SK-N-SH (cell line): ENCODE data around the gene NLRP1. TPM values are rescaled to one million over a fixed set of nuclear protein-coding genes. Genes with fewer than 3 reads are reported as not detected.
A peak's percentile ranks its signal among the peaks of the same experiment; 100 is the strongest.

Experiments
- CTCF ChIA-PET: fragments of 300-600, 350-600 bp; formaldehyde crosslinking; extraction: SDS; loops from one replicate; lab custom pipeline; 2021; lab: Yijun Ruan, JAX
- POLR2A ChIA-PET: fragments of 350-600 bp; sonication (Branson Sonifier 250); formaldehyde crosslinking; extraction: SDS; loops from one replicate; lab custom pipeline; 2020; ENCODE audit warnings: antibody characterized with exemption, inconsistent platforms; lab: Yijun Ruan, JAX
- DNase-seq: peaks from one replicate; pipeline ENCODE4 v3.0.0; 2012
- H2AFZ ChIP-seq: fragments of 200-600 bp; sonication (generic); 2 replicates; pipeline ENCODE4 v1.8.1; 2016; ENCODE audit warnings: antibody characterized with exemption, mild to moderate bottlenecking, low read depth
- H3F3A ChIP-seq: fragments of 200-600 bp; sonication (generic); replicated peaks from 2 replicates; pipeline ENCODE3; 2016; ENCODE audit warnings: antibody characterized with exemption, mild to moderate bottlenecking; ENCODE audit not compliant: insufficient read depth
- H3K27ac ChIP-seq, 2 experiments: fragments of 200-500 bp in 1 of 2; fragments of 200-600 bp in 1 of 2; sonication (Bioruptor generic) in 1 of 2; sonication (generic), shearing (Covaris generic) in 1 of 2; 2 replicates each; pipeline versions ENCODE4 v1.5.1 to v1.6.1; 2014 to 2016; ENCODE audit warnings: low read depth in 2 of 2, inconsistent platforms in 1 of 2, low read length in 1 of 2, mild to moderate bottlenecking in 1 of 2, mixed read lengths in 1 of 2
- H3K27me3 ChIP-seq: fragments of 200-600 bp; sonication (generic), shearing (Covaris generic); 2 replicates; pipeline ENCODE4 v1.6.1; 2016; ENCODE audit warnings: mixed run types; ENCODE audit not compliant: insufficient read depth
- H3K36me3 ChIP-seq, 2 experiments: fragments of 200-500 bp in 1 of 2; fragments of 200-600 bp in 1 of 2; sonication (Bioruptor generic) in 1 of 2; sonication (generic) in 1 of 2; replicated peaks in 1 of 2; 2 replicates each; pipeline versions ENCODE3 to v1.5.1; 2014 to 2016; ENCODE audit warnings: low read length in 1 of 2, mild to moderate bottlenecking in 1 of 2; ENCODE audit not compliant: insufficient read depth in 2 of 2, control insufficient read depth in 1 of 2
- H3K4me1 ChIP-seq, 2 experiments: fragments of 200-500 bp in 1 of 2; fragments of 200-600 bp in 1 of 2; sonication (Bioruptor generic) in 1 of 2; sonication (generic), shearing (Covaris generic) in 1 of 2; 2 replicates each; pipeline versions ENCODE4 v1.5.1 to v1.6.1; 2014 to 2016; ENCODE audit warnings: low read depth in 1 of 2, low read length in 1 of 2, mixed run types in 1 of 2; ENCODE audit not compliant: insufficient read depth in 2 of 2, control insufficient read depth in 1 of 2
- H3K4me2 ChIP-seq: fragments of 200-600 bp; sonication (generic), shearing (Covaris generic); 2 replicates; pipeline ENCODE4 v1.6.1; 2017; ENCODE audit warnings: mixed run types
- H3K4me3 ChIP-seq, 2 experiments: fragments of 200-500 bp in 1 of 2; fragments of 200-600 bp in 1 of 2; sonication (Bioruptor generic) in 1 of 2; sonication (generic), shearing (Covaris generic) in 1 of 2; 2 replicates each; pipeline versions ENCODE4 v1.5.1 to v1.8.1; 2014 to 2016; ENCODE audit warnings: low read depth in 2 of 2, inconsistent platforms in 1 of 2, low read length in 1 of 2, mild to moderate bottlenecking in 1 of 2, mixed read lengths in 1 of 2, moderate library complexity in 1 of 2
- H3K79me2 ChIP-seq: fragments of 200-600 bp; sonication (generic); 2 replicates; pipeline ENCODE4 v1.8.1; 2017; ENCODE audit warnings: mild to moderate bottlenecking; ENCODE audit not compliant: insufficient read depth
- H3K9ac ChIP-seq: fragments of 200-600 bp; sonication (generic); 2 replicates; pipeline ENCODE4 v1.6.1; 2017; ENCODE audit warnings: mixed run types
- H3K9me2 ChIP-seq: fragments of 200-600 bp; sonication (generic); 2 replicates; pipeline ENCODE4 v1.6.1; 2017; ENCODE audit warnings: mixed run types
- H3K9me3 ChIP-seq: fragments of 200-600 bp; sonication (generic); 2 replicates; pipeline ENCODE4 v1.6.1; 2017; ENCODE audit warnings: mixed run types, mild to moderate bottlenecking, moderate library complexity
- H4K20me1 ChIP-seq: fragments of 200-600 bp; sonication (generic); 2 replicates; pipeline ENCODE4 v1.6.1; 2017; ENCODE audit warnings: mild to moderate bottlenecking, mixed run types; ENCODE audit not compliant: insufficient read depth
- ELF1 ChIP-seq: IDR thresholded peaks from 2 replicates; pipeline ENCODE4 v1.4.0; 2012
- EZH2phosphoT487 ChIP-seq: fragments of 200-600 bp; sonication (generic); IDR thresholded peaks from 2 replicates; pipeline ENCODE4 v1.6.1; 2017; ENCODE audit warnings: low read depth, mixed run types, mild to moderate bottlenecking, antibody characterized with exemption, moderate library complexity, borderline replicate concordance
- FOSL2 ChIP-seq: IDR thresholded peaks from 2 replicates; pipeline ENCODE4 v1.4.0; 2012; ENCODE audit warnings: low read depth, mild to moderate bottlenecking, moderate library complexity, borderline replicate concordance
- FOXM1 ChIP-seq: IDR thresholded peaks from 2 replicates; pipeline ENCODE4 v1.4.0; 2012; ENCODE audit warnings: low read depth, mild to moderate bottlenecking
- GATA2 ChIP-seq: sonication (generic); formaldehyde crosslinking; IDR thresholded peaks from 2 replicates; pipeline ENCODE4 v1.5.0; 2020; ENCODE audit warnings: mild to moderate bottlenecking, missing genetic modification reagents
- JUND ChIP-seq: IDR thresholded peaks from 2 replicates; pipeline ENCODE4 v1.4.0; 2012
- MXI1 ChIP-seq: IDR thresholded peaks from 2 replicates; pipeline ENCODE4 v1.6.1; 2012; ENCODE audit warnings: mild to moderate bottlenecking, low read depth, low read length, improper control_type of control experiment
- NRF1 ChIP-seq: IDR thresholded peaks from 2 replicates; pipeline ENCODE4 v1.6.1; 2012; ENCODE audit warnings: low read depth, mild to moderate bottlenecking, low read length
- POLR2AphosphoS5 ChIP-seq: IDR thresholded peaks from 2 replicates; pipeline ENCODE4 v1.6.1; 2012; ENCODE audit warnings: low read depth, low read length
- SIN3A ChIP-seq: IDR thresholded peaks from 2 replicates; pipeline ENCODE4 v1.6.1; 2012; ENCODE audit warnings: low read depth, mild to moderate bottlenecking, low read length, moderate library complexity, borderline replicate concordance
- TAF1 ChIP-seq: IDR thresholded peaks from 2 replicates; pipeline ENCODE4 v1.6.1; 2012; ENCODE audit warnings: low read depth, mild to moderate bottlenecking, low read length, moderate library complexity, borderline replicate concordance
- TCF12 ChIP-seq: IDR thresholded peaks from 2 replicates; pipeline ENCODE4 v1.4.0; 2012
- TEAD4 ChIP-seq: IDR thresholded peaks from 2 replicates; pipeline ENCODE4 v1.4.0; 2012; ENCODE audit warnings: mild to moderate bottlenecking, borderline replicate concordance; ENCODE audit not compliant: insufficient read depth
- WGBS: methylation state at CpG from one replicate; pipeline ENCODE4 v1.1.6; 2017; ENCODE audit warnings: low lambda C conversion rate; 5-methylcytosine and 5-hydroxymethylcytosine counted together
- polyA plus RNA-seq, 3 experiments: library from polyadenylated mRNA; depleted of rRNA; stranded (reverse); fragments of >200 nt; gene quantifications; 2 replicates each; pipeline ENCODE4 v1.2.3, GENCODE V29; 2012
- TF ChIP-seq, protein P1 (sequence below): IDR thresholded peaks from 2 replicates; pipeline ENCODE4 v1.4.0; 2012; ENCODE audit warnings: low read depth, borderline replicate concordance
- TF ChIP-seq, protein P2 (sequence below): fragments of 150-350 bp; IDR thresholded peaks from 2 replicates; pipeline ENCODE4 v1.6.1; 2016; ENCODE audit warnings: mild to moderate bottlenecking, low read depth, low read length
- TF ChIP-seq, protein P3 (sequence below): IDR thresholded peaks from 2 replicates; pipeline ENCODE4 v1.4.0; 2012; ENCODE audit warnings: low read depth
- TF ChIP-seq, protein P4 (sequence below): IDR thresholded peaks from 2 replicates; pipeline ENCODE4 v1.4.0; 2012; ENCODE audit warnings: low read depth, borderline replicate concordance
- TF ChIP-seq, protein P5 (sequence below): IDR thresholded peaks from 2 replicates; pipeline ENCODE4 v1.6.1; 2012; ENCODE audit warnings: mild to moderate bottlenecking, low read depth, low read length, moderate library complexity

NLRP1 gene
- polyA plus RNA-seq, 1 of the 3 experiments (the other 2 are of a cell fraction): 51.4 TPM

DNA sequence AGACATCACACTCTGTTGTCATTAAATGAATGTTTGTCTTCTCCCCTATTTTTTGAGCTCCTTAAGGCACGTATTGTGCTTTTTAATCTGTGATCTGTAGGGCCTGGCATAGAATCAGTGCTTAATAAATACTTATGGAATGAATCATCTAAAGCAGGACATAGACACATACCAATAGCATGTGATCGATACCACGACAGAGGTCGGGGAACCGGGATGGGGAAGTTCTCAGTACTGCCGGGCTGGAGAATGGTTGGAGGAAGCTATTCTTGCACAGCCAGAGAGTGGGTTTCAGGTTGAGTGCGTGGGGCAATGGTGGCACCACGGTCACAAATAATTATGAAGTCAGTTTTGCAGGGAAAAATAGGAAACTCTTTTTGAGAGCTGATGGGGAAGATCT lies 26.8 kb downstream of the NLRP1 start:
- H3K9ac ChIP-seq: no peak overlapping the region
- TF ChIP-seq TCF12 (0 out of 2 replicates have a peak, but pooled peaks have one; percentile 5), JUND (peak; percentile 16; the same call in 1 of the 2 replicates), TEAD4 (0 out of 2 replicates have a peak, but pooled peaks have one; percentile 27), FOSL2 (peak; percentile 24; the same call in 1 of the 2 replicates)
- TF ChIP-seq, protein P1, sequence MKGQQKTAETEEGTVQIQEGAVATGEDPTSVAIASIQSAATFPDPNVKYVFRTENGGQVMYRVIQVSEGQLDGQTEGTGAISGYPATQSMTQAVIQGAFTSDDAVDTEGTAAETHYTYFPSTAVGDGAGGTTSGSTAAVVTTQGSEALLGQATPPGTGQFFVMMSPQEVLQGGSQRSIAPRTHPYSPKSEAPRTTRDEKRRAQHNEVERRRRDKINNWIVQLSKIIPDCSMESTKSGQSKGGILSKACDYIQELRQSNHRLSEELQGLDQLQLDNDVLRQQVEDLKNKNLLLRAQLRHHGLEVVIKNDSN: no peak
- H3K4me1 ChIP-seq: no peaks in the 10 kb centered on the region
- no peak overlapping the region for H3K4me3 ChIP-seq
- H3F3A ChIP-seq: no peaks in the 10 kb centered on the region
- no peak overlapping the region for H2AFZ ChIP-seq
- no peak overlapping the region; the same call in 1 of the 2 replicates for H3K4me2 ChIP-seq
- DNase-seq: no peak
- ChIA-PET CTCF (interaction anchor here (1.4 kb wide), 1 partner anchor 30 kb away, joined by 7 read pairs; no protein-coding TSS in a partner anchor), POLR2A (no interaction called here)
- peak overlapping the region in 1 of 2 experiments; percentile 51; a peak in 2 of 4 replicates for H3K27ac ChIP-seq
- H3K27me3 ChIP-seq: no peaks in the 10 kb centered on the region
- H4K20me1 ChIP-seq: no peaks in the 10 kb centered on the region
- 40% methylated on average over 8 of the region's 8 CpGs for WGBS
- no peaks in the 10 kb centered on the region for H3K9me3 ChIP-seq
- no peaks in the 10 kb centered on the region for H3K9me2 ChIP-seq
- peaks cover 0 to 16% of the 10 kb centered on the region in 2 experiments for H3K36me3 ChIP-seq
- H3K79me2 ChIP-seq: peaks cover 6% of the 10 kb centered on the region; the same call in 1 of the 2 replicates

DNA sequence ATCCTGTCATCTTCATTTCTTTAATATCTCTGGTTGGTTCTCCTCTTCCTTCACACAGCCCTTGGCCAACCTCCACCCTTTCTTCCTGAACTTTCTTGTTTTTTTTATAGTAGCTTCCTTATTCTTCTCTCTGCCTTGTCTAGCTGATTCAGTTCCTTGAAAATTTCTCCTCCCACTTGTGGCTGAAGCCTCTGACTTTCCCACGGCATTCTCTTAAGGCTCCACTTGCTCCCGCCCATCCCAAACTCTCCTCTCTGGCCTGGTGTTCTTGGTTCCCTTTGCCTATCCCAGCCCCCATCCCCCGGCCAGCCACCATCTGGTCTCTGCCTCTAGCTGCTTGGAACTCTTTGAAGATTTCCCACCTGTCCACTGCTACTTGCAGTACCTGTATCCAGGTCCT lies 29.1 kb downstream of the NLRP1 start:
- Histone ChIP-seq H3K36me3 (peaks cover 0 to 36% of the 10 kb centered on the region in 2 experiments), H3K27me3 (no peaks in the 10 kb centered on the region), H3F3A (no peaks in the 10 kb centered on the region), H2AFZ (no peak overlapping the region), H3K4me1 (no peaks in the 10 kb centered on the region), H3K9ac (no peak overlapping the region), H4K20me1 (no peaks in the 10 kb centered on the region), H3K9me2 (no peaks in the 10 kb centered on the region), H3K4me2 (no peak overlapping the region), H3K27ac (no peak overlapping the region), H3K79me2 (peaks cover 5% of the 10 kb centered on the region; the same call in 1 of the 2 replicates), H3K4me3 (no peak overlapping the region), H3K9me3 (no peaks in the 10 kb centered on the region)
- no peak for TF ChIP-seq FOXM1
- no peak for TF ChIP-seq GATA2
- no peak for TF ChIP-seq EZH2phosphoT487
- no peak for TF ChIP-seq NRF1
- TF ChIP-seq, protein P2, sequence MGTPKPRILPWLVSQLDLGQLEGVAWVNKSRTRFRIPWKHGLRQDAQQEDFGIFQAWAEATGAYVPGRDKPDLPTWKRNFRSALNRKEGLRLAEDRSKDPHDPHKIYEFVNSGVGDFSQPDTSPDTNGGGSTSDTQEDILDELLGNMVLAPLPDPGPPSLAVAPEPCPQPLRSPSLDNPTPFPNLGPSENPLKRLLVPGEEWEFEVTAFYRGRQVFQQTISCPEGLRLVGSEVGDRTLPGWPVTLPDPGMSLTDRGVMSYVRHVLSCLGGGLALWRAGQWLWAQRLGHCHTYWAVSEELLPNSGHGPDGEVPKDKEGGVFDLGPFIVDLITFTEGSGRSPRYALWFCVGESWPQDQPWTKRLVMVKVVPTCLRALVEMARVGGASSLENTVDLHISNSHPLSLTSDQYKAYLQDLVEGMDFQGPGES: no peak
- TF ChIP-seq FOSL2: no peak
- TF ChIP-seq, protein P3, sequence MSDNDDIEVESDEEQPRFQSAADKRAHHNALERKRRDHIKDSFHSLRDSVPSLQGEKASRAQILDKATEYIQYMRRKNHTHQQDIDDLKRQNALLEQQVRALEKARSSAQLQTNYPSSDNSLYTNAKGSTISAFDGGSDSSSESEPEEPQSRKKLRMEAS: no peak
- TF ChIP-seq, protein P1: no peak
- no peak for TF ChIP-seq POLR2AphosphoS5
- TF ChIP-seq JUND: no peak
- TF ChIP-seq ELF1: no peak
- no peak for TF ChIP-seq TAF1
- TF ChIP-seq SIN3A: no peak
- TF ChIP-seq MXI1: no peak
- TF ChIP-seq, protein P4, sequence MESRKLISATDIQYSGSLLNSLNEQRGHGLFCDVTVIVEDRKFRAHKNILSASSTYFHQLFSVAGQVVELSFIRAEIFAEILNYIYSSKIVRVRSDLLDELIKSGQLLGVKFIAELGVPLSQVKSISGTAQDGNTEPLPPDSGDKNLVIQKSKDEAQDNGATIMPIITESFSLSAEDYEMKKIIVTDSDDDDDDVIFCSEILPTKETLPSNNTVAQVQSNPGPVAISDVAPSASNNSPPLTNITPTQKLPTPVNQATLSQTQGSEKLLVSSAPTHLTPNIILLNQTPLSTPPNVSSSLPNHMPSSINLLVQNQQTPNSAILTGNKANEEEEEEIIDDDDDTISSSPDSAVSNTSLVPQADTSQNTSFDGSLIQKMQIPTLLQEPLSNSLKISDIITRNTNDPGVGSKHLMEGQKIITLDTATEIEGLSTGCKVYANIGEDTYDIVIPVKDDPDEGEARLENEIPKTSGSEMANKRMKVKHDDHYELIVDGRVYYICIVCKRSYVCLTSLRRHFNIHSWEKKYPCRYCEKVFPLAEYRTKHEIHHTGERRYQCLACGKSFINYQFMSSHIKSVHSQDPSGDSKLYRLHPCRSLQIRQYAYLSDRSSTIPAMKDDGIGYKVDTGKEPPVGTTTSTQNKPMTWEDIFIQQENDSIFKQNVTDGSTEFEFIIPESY: no peak
- TF ChIP-seq, protein P5, sequence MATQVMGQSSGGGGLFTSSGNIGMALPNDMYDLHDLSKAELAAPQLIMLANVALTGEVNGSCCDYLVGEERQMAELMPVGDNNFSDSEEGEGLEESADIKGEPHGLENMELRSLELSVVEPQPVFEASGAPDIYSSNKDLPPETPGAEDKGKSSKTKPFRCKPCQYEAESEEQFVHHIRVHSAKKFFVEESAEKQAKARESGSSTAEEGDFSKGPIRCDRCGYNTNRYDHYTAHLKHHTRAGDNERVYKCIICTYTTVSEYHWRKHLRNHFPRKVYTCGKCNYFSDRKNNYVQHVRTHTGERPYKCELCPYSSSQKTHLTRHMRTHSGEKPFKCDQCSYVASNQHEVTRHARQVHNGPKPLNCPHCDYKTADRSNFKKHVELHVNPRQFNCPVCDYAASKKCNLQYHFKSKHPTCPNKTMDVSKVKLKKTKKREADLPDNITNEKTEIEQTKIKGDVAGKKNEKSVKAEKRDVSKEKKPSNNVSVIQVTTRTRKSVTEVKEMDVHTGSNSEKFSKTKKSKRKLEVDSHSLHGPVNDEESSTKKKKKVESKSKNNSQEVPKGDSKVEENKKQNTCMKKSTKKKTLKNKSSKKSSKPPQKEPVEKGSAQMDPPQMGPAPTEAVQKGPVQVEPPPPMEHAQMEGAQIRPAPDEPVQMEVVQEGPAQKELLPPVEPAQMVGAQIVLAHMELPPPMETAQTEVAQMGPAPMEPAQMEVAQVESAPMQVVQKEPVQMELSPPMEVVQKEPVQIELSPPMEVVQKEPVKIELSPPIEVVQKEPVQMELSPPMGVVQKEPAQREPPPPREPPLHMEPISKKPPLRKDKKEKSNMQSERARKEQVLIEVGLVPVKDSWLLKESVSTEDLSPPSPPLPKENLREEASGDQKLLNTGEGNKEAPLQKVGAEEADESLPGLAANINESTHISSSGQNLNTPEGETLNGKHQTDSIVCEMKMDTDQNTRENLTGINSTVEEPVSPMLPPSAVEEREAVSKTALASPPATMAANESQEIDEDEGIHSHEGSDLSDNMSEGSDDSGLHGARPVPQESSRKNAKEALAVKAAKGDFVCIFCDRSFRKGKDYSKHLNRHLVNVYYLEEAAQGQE: no peak
- no peak for TF ChIP-seq TCF12
- ChIA-PET POLR2A (no interaction called here), CTCF (interaction anchor here (1.7 kb wide), 1 partner anchor 9 kb away, joined by 5 read pairs; no protein-coding TSS in a partner anchor)
- DNase-seq: no peak
- 62% methylated on average over 3 of the region's 3 CpGs for WGBS
